WERI-Rb-1 (cell line): ENCODE data around the gene KDM2B.

Experiments used
- DNase-seq: peaks from one replicate; pipeline ENCODE4 v3.0.0-alpha.2; 2020
- H3K27ac ChIP-seq: fragments of 250-450 bp; sonication (Bioruptor Pico); 2 replicates; pipeline ENCODE4 v1.5.1; 2020; ENCODE audit warnings: mild to moderate bottlenecking, moderate library complexity
- H3K27me3 ChIP-seq: fragments of 250-450 bp; sonication (Bioruptor Pico); 2 replicates; pipeline ENCODE4 v1.5.1; 2021; ENCODE audit warnings: mild to moderate bottlenecking, low read depth, moderate library complexity; ENCODE audit not compliant: insufficient read depth, severe bottlenecking
- H3K36me3 ChIP-seq: fragments of 250-450 bp; sonication (Bioruptor Pico); 2 replicates; pipeline ENCODE4 v1.5.1; 2020; ENCODE audit warnings: mild to moderate bottlenecking, moderate library complexity
- H3K4me3 ChIP-seq: 2 replicates; pipeline ENCODE4 v1.5.1; 2011; ENCODE audit warnings: low read depth, mild to moderate bottlenecking, control low read depth, low read length
- H3K9me3 ChIP-seq: fragments of 250-450 bp; sonication (Bioruptor Pico); 2 replicates; pipeline ENCODE4 v1.5.1; 2021; ENCODE audit warnings: mild to moderate bottlenecking, moderate library complexity; ENCODE audit not compliant: severe bottlenecking
- CTCF ChIP-seq: IDR thresholded peaks from 2 replicates; pipeline ENCODE4 v1.5.1; 2011; ENCODE audit warnings: low read depth, mild to moderate bottlenecking, control low read depth, inconsistent platforms, low read length

KDM2B gene

DNA sequence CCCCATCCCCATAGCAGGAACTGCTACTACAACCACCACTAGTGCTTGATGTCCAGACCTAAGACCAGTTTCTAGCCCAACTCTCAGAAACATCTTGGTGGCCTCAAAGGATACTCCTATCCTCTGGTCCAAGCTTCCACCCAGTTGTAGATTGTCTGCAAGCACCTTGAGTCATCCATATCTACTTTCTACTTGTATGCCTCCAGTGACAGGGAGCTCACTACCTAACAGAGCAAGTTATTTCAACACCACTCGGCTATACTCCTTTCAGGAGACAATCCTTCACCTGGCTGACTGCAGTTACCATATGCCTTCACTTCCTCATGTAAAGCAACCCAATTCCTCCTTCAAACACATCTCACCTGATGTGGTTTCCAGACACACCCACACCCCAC lies 49.5 kb downstream of the KDM2B start:
- H3K9me3 ChIP-seq, result no peaks in the 10 kb centered on the region
- H3K36me3 ChIP-seq, result peaks cover 39% of the 10 kb centered on the region
- H3K27me3 ChIP-seq, result no peaks in the 10 kb centered on the region
- no peak overlapping the region for H3K4me3 ChIP-seq
- no peak for DNase-seq
- TF ChIP-seq CTCF, result no peak
- H3K27ac ChIP-seq, result no peak overlapping the region

DNA sequence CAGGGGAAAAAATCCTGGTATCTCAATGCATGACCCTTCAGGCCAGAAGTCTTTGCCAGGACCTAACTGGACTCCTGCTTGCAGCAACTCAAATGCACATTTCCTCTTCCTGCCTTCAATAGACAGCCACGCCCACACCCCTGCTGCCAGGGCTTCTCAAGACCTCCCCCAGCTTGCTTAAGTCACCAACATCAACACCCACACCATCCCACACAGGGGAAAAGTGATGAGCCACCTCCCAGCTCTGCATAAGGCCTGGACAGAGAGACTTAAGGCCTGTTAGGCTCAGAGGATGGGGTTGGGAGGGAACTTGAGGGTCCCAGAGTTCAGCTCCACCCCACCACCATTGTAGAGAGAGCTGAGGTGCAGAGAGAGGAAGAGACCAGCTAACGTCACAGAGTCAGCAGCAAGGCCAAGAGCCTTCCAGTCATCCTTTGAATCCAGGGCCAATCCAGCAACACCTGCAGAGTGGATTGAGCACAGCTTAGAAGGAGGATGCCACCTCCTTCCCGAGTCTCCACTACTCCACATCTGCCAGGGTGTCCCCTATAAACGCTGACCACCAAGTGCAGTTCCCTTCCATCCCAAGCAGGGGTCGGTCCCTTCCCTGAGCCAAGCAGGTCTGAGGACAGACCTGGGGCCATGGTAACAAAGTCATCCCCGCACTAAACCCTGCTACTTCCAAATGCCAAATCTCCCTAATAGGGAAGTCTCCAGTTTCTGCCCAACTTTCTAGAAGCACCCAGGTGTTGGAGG lies 50.0 kb downstream of the KDM2B start:
- no peak for DNase-seq
- Histone ChIP-seq H3K4me3 (no peak overlapping the region), H3K9me3 (no peaks in the 10 kb centered on the region), H3K27me3 (no peaks in the 10 kb centered on the region), H3K27ac (no peak overlapping the region), H3K36me3 (peaks cover 39% of the 10 kb centered on the region)
- no peak for TF ChIP-seq CTCF

DNA sequence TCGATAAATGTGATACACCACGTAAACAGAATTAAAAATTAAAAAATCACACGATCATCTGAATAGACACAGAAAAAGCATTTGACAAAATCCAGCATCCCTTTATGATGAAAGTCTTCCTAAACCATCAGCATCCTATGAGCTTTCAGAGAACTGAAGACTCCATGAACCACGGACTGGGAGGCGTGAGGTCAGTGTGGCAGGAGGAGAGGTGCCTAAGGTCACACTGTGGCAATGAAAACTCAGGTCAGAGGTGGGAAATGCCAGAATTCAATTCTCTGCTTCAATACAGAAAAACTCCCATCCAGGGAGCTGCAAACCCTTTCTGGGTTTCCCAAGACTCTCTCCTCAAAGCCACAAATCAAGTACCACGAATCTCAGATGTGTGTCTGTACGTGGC lies 51.6 kb downstream of the KDM2B start:
- no peak for TF ChIP-seq CTCF
- no peak for DNase-seq
- H3K27ac ChIP-seq, result no peak overlapping the region
- H3K4me3 ChIP-seq, result no peak overlapping the region
- no peaks in the 10 kb centered on the region for H3K9me3 ChIP-seq
- H3K36me3 ChIP-seq, result peaks cover 36% of the 10 kb centered on the region
- H3K27me3 ChIP-seq, result no peaks in the 10 kb centered on the region

DNA sequence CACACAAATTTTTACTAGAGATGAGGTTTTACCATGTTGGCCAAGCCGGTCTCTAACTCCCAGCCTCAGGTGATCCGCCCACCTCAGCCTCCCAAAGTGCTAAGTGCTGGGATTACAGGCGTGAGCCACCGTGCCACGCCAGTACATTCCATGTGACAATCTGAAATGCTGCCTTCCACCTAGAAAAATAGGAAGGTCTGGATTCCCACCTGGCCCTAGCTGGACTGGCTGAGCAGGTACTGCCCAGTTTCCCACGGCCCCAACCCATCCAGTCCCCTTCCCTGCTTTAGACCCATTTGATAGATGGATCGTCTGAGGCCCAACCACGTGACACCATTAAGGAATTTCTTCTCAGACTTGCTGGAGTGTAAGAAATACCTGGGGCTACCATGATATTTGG lies 55.4 kb downstream of the KDM2B start:
- DNase-seq, result no peak
- Histone ChIP-seq H3K27me3 (no peaks in the 10 kb centered on the region), H3K36me3 (peaks cover 9% of the 10 kb centered on the region), H3K27ac (no peak overlapping the region), H3K4me3 (no peak overlapping the region), H3K9me3 (no peaks in the 10 kb centered on the region)
- no peak for TF ChIP-seq CTCF

GRCh38 chr12:121524196-121524916 lies 56.5 kb downstream of the KDM2B start:
- Histone ChIP-seq H3K27me3 (no peaks in the 10 kb centered on the region), H3K9me3 (no peaks in the 10 kb centered on the region), H3K36me3 (peaks cover 15% of the 10 kb centered on the region), H3K27ac (no peak overlapping the region; the same call in 1 of the 2 replicates), H3K4me3 (no peak overlapping the region)
- TF ChIP-seq CTCF, result no peak
- no peak for DNase-seq
